22Rv1 (cell line): ENCODE data around the gene MMP14.

ENCODE experiments used
- H3K27ac ChIP-seq: fragments of 450-650 bp; 2 replicates; pipeline ENCODE4 v1.5.1; 2017
- ZFX ChIP-seq: fragments of 450-650 bp; IDR thresholded peaks from 2 replicates; pipeline ENCODE4 v1.6.1; 2017; ENCODE audit warnings: antibody characterized with exemption, borderline replicate concordance
- TF ChIP-seq, protein P1 (sequence below): fragments of 450-650 bp; IDR thresholded peaks from 2 replicates; pipeline ENCODE4 v1.5.1; 2017; ENCODE audit warnings: mild to moderate bottlenecking

Gene MMP14

GRCh38 chr14:22814941-22815713, 21.3 kb upstream of the MMP14 start, which contains the start of gene SLC7A7:
Gene SLC7A7 (minus strand): TSS chr14:22815435. CDS start chr14:22813398, 2,037 bp downstream.
- no peak within 1 kb of the TSS for H3K27ac ChIP-seq
- TF ChIP-seq, protein P1, sequence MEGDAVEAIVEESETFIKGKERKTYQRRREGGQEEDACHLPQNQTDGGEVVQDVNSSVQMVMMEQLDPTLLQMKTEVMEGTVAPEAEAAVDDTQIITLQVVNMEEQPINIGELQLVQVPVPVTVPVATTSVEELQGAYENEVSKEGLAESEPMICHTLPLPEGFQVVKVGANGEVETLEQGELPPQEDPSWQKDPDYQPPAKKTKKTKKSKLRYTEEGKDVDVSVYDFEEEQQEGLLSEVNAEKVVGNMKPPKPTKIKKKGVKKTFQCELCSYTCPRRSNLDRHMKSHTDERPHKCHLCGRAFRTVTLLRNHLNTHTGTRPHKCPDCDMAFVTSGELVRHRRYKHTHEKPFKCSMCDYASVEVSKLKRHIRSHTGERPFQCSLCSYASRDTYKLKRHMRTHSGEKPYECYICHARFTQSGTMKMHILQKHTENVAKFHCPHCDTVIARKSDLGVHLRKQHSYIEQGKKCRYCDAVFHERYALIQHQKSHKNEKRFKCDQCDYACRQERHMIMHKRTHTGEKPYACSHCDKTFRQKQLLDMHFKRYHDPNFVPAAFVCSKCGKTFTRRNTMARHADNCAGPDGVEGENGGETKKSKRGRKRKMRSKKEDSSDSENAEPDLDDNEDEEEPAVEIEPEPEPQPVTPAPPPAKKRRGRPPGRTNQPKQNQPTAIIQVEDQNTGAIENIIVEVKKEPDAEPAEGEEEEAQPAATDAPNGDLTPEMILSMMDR, result no peak
- no peak for TF ChIP-seq ZFX

- H3K27ac ChIP-seq, result no peak overlapping the region
- TF ChIP-seq, protein P1, result no peak
- TF ChIP-seq ZFX, result no peak
Observed at GRCh38 chr14:22819151-22819988, 17.0 kb upstream of the MMP14 start.

DNA sequence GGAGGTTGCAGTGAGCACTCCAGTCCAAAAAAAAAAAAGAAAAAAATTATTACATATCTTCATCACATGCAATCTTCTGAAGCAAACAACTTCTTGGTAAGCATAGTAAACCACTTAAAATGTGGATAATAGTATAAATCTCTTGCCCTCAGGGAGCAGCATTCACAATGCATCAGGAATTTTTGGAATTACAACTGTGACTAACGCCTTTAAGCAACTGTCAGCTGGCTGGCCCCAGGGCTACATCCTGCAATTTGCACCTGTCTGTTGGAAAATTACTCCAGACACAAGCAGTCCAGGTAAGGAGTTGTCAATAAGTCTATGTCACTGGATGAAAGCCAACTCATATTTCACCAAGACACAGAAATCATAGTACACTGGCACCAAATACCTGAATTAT, 15.7 kb upstream of the MMP14 start:
- TF ChIP-seq ZFX, result no peak
- TF ChIP-seq, protein P1, result no peak
- no peak overlapping the region for H3K27ac ChIP-seq

DNA sequence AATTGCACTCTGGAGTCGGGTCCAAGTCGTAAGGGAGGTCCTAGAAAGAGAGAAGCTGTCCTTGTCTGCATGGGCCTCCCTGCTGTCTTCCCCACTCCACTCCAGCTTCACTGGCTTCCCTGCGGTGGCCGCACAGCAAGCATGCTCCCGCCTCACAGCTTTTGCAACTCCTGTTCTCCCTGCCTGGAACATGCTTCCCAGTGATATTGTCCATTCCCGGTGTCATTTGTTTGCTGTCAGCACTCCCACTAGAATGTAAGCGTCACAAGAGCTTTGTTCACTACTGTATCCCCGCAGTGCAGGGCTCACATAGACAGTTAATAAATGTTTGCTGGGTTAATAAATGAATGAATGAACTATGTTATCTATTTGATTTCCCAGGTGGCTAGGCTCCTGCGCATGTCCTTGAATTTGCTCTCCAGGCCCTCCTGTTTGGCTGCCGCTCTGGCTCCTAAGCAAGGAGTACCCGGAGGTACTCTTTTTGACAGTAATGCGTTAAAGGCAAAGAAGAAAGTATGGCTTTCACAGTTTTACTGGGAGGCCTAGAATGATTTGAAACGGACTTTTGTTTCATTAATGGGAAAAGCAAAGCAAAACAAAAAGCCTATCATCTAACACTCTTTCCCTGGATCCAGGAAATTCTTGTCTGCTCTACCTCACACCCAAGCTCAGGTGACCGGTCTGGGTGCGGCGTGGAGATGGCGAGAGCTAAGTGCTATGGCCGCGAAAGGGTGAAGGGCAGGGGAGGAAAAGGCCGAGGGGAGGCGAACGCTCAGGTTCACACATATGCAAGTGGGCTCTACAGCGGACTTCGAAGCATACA, 15.0 kb upstream of the MMP14 start:
- no peak overlapping the region for H3K27ac ChIP-seq
- TF ChIP-seq, protein P1, result no peak
- no peak for TF ChIP-seq ZFX

- TF ChIP-seq, protein P1, result no peak
- TF ChIP-seq ZFX, result no peak
- no peak overlapping the region for H3K27ac ChIP-seq
Observed at GRCh38 chr14:22822016-22822570, 14.3 kb upstream of the MMP14 start.

DNA sequence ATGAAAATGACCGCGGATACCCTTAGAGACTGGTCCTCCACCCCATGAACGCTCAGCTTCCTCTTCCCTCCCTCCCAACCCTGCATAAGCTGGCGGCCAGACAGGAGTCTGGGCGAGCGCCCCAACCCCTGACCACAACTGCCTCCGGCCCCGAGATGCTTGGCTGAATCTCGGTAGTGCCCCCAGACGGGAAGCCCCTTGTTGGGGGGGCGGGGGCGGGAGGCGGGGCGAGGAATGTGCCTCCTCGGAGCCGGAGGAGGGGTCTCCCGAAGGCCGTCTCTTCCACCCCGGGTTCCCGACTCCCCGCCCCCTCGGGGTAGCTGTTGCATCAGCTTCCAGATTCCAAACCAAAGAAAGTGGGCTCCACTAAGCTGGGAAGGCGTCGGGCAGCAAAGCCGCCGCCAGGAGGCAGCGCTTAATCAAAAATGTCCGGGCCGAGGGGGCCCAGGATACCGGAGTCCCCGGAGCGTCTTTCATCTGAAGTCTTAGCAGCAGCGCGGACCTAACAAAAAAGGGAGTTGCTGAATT, 13.8 kb upstream of the MMP14 start:
- no peak overlapping the region for H3K27ac ChIP-seq
- TF ChIP-seq, protein P1, result peak; percentile 76
- no peak for TF ChIP-seq ZFX
